GM18951 (cell line): Measurements from ENCODE around the gene TNXB.

Experiments
- POLR2A ChIP-seq: IDR thresholded peaks from 4 replicates; pipeline ENCODE4 v1.6.1; 2011; ENCODE audit warnings: mild to moderate bottlenecking; ENCODE audit not compliant: insufficient read length, insufficient read depth; ENCODE audit errors: extremely low read depth
- in situ Hi-C: fragments of 300-500 bp; cut with MboI; formaldehyde crosslinking; loops from one replicate; pipeline ENCODE4 v1.12.0; 2022; ENCODE audit warnings: low sequenced_read_pairs, mixed read lengths, inconsistent platforms; ENCODE audit not compliant: unreplicated experiment

TNXB gene, protein sequence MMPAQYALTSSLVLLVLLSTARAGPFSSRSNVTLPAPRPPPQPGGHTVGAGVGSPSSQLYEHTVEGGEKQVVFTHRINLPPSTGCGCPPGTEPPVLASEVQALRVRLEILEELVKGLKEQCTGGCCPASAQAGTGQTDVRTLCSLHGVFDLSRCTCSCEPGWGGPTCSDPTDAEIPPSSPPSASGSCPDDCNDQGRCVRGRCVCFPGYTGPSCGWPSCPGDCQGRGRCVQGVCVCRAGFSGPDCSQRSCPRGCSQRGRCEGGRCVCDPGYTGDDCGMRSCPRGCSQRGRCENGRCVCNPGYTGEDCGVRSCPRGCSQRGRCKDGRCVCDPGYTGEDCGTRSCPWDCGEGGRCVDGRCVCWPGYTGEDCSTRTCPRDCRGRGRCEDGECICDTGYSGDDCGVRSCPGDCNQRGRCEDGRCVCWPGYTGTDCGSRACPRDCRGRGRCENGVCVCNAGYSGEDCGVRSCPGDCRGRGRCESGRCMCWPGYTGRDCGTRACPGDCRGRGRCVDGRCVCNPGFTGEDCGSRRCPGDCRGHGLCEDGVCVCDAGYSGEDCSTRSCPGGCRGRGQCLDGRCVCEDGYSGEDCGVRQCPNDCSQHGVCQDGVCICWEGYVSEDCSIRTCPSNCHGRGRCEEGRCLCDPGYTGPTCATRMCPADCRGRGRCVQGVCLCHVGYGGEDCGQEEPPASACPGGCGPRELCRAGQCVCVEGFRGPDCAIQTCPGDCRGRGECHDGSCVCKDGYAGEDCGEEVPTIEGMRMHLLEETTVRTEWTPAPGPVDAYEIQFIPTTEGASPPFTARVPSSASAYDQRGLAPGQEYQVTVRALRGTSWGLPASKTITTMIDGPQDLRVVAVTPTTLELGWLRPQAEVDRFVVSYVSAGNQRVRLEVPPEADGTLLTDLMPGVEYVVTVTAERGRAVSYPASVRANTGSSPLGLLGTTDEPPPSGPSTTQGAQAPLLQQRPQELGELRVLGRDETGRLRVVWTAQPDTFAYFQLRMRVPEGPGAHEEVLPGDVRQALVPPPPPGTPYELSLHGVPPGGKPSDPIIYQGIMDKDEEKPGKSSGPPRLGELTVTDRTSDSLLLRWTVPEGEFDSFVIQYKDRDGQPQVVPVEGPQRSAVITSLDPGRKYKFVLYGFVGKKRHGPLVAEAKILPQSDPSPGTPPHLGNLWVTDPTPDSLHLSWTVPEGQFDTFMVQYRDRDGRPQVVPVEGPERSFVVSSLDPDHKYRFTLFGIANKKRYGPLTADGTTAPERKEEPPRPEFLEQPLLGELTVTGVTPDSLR (N-terminal part only)

DNA sequence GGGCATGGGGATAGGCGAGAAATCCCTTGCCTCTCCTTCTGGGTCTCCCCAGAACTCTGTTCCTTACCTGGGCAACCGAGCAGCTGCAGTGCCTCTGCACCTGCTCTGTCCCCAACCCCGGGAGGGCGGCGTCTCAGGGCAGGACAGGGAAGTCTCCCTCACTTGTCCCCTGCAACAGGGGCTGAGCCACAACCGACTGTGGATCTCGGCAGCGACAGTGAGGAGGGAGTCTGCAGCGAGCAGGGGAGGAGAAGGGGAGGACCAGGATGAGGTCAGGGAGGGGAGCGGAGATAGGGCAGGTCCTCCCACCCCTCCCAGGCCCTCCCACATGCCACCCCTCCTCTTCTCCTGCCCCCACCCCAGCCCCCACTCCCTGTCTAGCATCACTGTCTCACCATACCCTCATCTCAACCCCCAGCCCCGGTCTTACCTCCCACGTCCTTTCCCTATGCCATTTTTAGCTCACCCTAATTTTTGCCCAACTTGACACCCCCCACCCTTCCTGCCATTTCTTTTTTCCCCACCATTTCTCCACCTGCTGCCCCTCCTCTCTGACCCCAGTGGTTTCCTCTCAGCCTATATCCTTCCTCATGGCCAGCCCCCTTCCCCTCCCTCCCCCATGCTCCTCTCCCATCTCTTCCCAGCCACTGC is at the start of gene TNXB:
TNXB (minus strand) TSS at position 225 of the 651 bp plus-strand sequence. CDS start 11,140 bp downstream, outside the sequence.
- no peak for TF ChIP-seq POLR2A
- in situ Hi-C loops = no loop called here

DNA sequence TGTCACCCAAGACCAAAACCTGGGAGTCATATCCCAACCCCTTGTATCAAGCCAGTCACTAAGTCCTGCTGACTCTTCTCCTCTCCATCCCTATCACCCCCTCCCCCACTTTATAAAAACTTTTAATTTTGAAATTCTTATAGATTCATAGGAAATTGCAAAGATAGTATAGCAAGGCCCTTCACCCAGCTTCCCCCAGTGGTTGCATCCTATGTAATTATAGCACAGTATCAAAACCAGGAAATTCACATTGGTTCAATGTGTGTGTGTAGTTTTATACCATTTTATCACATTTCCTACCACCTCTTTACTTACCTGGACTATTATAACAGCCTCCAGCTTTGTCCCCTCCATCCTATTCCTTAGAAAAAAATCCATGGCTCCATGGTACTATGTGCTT is 48.9 kb upstream of the TNXB start:
- in situ Hi-C loops = no loop called here
- no peak for TF ChIP-seq POLR2A

DNA sequence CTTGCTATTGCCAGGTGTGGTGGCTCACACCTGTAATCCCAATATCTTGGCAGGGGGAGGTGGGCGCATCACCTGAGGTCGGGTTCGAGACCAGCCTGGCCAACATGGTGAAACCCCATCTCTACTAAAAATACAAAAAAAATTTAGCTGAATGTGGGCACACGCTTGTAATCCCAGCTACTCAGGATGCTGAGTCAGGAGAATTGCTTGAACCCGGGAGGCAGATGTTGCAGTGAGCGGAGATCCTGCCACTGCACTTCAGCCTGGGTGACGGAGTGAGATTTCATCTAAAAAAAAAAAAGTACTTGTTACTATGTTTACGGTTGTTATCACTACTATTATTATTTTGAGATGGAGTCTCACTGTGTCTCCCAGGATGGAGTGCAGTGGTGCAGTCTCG is 47.8 kb upstream of the TNXB start:
- TF ChIP-seq POLR2A = no peak
- in situ Hi-C loops = no loop called here

DNA sequence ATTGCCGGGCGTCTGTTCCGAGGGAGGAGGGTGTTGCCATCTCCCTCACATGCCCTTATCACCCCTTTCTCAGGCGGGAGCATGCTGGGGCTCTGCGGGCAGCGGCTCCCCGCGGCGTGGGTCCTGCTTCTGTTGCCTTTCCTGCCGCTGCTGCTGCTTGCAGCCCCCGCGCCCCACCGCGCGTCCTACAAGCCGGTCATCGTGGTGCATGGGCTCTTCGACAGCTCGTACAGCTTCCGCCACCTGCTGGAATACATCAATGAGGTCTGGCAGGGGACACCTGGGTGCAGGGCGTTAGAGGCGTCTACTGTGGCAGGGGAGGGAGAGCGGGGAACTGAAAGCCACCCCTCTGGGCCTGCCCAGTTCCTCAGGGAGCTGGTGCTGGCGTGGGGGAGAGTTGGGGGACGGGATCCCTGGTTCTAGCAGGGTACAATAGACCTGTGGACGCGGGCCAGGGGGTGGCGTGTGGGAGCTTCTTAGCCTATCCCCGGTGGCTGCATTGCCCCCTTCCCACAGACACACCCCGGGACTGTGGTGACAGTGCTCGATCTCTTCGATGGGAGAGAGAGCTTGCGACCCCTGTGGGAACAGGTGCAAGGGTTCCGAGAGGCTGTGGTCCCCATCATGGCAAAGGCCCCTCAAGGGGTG is 45.5 kb upstream of the TNXB start:
- in situ Hi-C loops = no loop called here
- TF ChIP-seq POLR2A = no peak

DNA sequence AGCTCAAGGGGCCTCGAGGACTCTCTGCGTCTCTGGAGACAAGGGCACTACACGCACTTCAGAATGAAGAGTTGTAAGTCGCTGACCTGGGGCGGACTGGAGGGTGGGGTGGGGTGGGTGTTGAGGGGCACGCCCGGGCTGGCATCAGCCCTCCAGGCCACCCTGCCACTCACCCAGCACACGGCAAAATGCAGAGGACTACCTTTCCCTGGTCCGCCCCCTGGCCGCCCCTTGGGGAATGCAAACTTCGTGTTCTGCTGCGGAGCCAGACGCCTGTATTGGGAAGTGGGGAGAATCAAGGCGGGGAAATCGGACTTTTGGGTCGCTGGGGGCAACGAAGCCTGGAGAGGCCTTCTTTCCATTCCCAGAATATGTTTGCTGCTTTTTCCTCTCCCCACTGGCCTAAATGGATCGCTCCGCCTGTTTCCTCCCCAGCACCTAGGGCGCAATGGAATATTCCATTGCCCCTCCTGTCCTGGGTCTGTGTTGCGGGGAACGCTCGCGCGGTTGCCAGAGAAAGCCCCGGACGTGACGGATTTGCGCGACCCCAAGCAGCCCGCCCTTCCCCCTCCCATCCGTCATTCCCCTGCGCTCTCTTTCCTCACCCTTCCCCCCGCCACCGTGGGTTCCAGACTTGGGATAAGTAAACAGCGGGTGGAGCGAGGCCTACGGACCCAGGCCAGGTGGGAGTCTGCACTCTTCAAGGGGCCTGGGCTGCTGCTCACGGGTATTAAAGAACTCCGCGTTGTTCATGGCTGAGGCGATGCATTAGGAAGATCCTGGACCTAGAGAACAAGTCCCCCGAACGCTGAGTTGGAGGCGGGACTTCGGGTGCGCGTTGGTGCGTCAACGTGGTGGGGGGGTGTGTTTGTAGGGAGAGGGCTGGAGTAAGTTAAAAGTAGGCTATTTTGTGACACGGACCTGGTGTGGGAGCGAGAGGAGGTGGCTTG is 44.7 kb upstream of the TNXB start, which contains the start of gene PPT2:
PPT2 (plus strand) TSS at position 578 of the 950 bp plus-strand sequence. CDS start 454 bp downstream, outside the sequence.
- no peak for TF ChIP-seq POLR2A
- in situ Hi-C loops = no loop called here

DNA sequence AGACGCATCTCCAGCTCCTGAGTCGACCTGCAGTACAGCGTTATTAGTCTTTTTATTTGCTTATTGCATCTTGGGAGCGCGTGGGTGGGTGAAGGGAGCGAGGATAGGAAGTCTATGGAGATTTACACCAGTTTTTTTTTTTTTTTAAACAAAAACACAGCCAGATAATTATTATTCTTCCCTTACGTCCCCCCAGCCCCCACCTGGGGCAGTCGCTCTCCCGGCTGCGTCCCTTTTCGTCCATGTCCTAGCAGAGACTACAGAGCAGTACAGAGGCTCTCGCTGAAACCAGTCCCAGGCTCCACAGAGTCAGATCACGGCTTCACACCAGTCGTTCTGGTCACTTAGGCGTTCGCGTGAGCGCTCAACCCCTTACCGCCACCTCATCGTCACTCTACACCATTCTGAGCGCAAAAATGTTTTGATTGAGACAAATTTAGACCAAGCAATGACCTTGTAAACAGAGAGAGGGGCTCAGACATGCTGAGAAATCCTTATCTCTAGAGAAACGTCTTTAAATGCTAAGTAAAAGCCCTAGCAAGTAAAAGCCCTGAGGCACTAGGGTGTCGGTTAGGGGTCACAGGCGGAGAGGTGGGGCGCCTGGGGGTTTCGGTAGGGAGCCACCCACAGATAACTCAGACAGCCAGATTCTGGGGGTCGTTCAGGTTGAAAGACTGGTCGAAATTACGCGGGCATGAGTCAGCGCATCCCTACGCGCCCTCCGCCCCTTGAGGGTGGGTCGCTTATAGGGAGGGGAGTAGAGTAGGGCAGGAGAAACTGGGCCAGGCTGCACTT is 43.8 kb upstream of the TNXB start:
- in situ Hi-C loops = no loop called here
- TF ChIP-seq POLR2A = no peak

DNA sequence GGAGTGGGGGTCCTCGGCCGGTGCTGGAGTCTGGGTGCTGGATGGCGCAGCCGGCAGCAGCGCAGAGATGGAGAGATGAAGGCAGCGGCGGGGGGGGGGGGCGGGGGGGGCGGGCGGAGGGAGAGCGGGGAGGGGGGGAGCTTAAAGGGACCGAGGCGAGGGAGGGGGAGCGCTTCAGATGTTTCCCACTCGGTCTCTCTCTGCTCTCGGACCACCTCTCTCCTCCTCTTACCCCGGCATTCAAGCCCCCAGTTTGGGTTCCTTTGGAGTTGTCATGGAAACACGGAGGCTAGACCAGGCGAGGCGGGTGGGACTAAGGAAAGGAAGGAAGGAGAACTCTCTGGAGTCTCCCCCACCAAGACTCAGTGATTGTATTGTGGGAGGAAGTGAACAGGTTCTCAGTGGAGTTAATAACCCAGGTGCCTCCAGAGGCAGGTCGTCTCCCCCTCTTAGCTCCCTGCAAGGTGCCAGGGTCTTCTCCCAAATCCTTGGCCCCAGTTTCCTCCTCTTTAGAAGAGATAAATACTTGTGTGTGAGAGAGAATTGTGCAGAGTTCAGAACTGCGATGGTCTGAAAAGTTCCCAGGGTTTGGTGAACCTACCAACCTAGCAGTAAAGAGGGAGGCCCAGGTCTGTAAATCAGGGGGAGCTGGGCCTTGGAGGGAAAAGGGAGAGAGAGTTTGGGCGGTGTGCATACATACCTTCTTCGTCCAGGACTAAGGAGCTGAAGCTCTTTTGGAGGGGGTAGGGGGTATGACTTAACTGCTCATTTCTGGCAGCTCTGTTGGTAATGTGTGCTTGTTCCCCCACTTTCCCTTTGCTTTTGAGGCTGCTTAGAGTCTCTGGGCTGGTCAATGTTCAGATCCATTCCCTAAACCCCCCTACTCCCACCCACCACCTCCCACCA is 43.0 kb upstream of the TNXB start, which contains the start of gene PRRT1:
PRRT1 (minus strand) TSS at position 77 of the 906 bp plus-strand sequence. CDS start 112 bp downstream, outside the sequence.
- TF ChIP-seq POLR2A = no peak
- in situ Hi-C loops = no loop called here

DNA sequence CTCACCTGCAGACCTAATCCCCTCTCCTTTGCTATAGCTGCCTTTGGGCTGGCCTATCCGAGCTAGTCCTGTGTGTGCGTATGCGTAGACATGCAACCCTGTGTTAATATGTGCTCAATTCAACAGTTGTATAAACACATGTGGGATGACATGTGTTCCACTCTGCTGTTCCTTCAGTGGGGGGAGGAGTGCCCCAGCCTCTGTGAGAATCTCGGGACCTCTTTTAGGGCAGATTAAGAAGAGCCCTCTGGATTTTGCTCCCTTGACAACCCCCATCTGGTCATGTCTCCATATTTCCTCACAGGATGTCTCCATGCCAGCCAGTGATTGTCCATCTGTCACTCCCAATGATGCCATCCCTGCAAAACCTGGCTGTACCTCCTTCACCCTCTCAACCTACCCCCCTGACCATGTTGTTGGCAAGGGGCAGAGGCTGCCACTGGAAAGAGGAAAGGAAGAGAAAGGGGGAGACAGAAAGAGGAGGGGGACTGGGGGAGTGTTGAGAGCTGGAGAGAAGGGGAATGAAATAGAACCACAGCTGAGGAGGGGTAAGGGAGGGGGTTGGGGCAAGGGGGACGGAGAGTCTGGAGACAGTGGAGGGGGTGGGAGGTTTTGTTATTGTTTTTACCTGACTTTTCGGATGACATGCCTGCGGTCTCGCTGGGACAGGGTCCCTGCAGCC is 42.2 kb upstream of the TNXB start:
- no peak for TF ChIP-seq POLR2A
- in situ Hi-C loops = no loop called here
